ENCODE data around the gene MON1B.
"Not testable (repeated sequence)": the region's sequence is repeated elsewhere in the genome, so short reads cannot be mapped to it uniquely, and the experiment has no call there.

Gene MON1B

GRCh38 chr16:77190478-77191258, at the start of gene MON1B:
MON1B (plus strand) TSS chr16:77191190; CDS start chr16:77191486, 296 bp downstream.
- no peak for TF ChIP-seq CTCF (conservative IDR thresholded peaks at IDR 0.05)
- peak within 1 kb of the TSS; percentile 82 for H3K27ac ChIP-seq

GRCh38 chr16:77143364-77143763, 47.6 kb upstream of the MON1B start:
- TF ChIP-seq CTCF (conservative IDR thresholded peaks at IDR 0.05) = no peak
- H3K27ac ChIP-seq = no peak overlapping the region

- H3K27ac ChIP-seq = no peak overlapping the region
- no peak for TF ChIP-seq CTCF (conservative IDR thresholded peaks at IDR 0.05)
These were observed 42.9 kb upstream of the MON1B start for GRCh38 chr16:77148121-77148520.

- TF ChIP-seq CTCF (conservative IDR thresholded peaks at IDR 0.05) = no peak
- H3K27ac ChIP-seq = no peak overlapping the region
These were observed 33.5 kb upstream of the MON1B start for GRCh38 chr16:77157346-77158058.

GRCh38 chr16:77158293-77158692, 32.7 kb upstream of the MON1B start:
- no peak overlapping the region for H3K27ac ChIP-seq
- no peak for TF ChIP-seq CTCF (conservative IDR thresholded peaks at IDR 0.05)

- no peak overlapping the region for H3K27ac ChIP-seq
- TF ChIP-seq CTCF (conservative IDR thresholded peaks at IDR 0.05) = no peak
These were observed 26.0 kb upstream of the MON1B start for GRCh38 chr16:77165006-77165405.

- H3K27ac ChIP-seq = not testable (repeated sequence)
These were observed 25.3 kb upstream of the MON1B start for GRCh38 chr16:77165536-77166236.
